ENCODE data around the gene PIEZO1. TPM values are rescaled to one million over a fixed set of nuclear protein-coding genes. Genes with fewer than 3 reads are reported as not detected.
A peak's percentile ranks its signal among the peaks of the same experiment; 100 is the strongest.

PIEZO1 gene
- total and polyA plus RNA-seq, 2 donors (not counting 3 experiments of a cell fraction or from before 2014, with no cell fraction given) = 298 to 322 TPM

- POLR2A ChIA-PET = no interaction called here
- dilution Hi-C loops (cut with MboI; ENCODE audit: extremely low pct_ligation_motif_present, low sequenced_read_pairs) = no loop called here
- CTCF ChIA-PET = interaction anchor here (0.8 to 5.2 kb wide), 5 partner anchors 11 to 50 kb away, joined by 3 to 56 read pairs (median 4); no protein-coding TSS in a partner anchor
Observed at GRCh38 chr16:88787579-88788314, 2.7 kb upstream of the PIEZO1 start.

GRCh38 chr16:88784856-88785105 lies 239 bp downstream of the PIEZO1 start:
- dilution Hi-C loops (cut with MboI; ENCODE audit: extremely low pct_ligation_motif_present, low sequenced_read_pairs) (no loop called here), intact Hi-C loops (cut with micrococcal nuclease) (loop anchor here (1.0 kb wide), 2 partner anchors 40 to 47 kb away; no protein-coding TSS in a partner anchor)
- H3K27me3 ChIP-seq (ENCODE audit: control insufficient read depth in 2 of 2, insufficient read depth in 2 of 2, low read length in 2 of 2) = no peaks in the 10 kb centered on the region
- peaks cover 47% of the 10 kb centered on the region for H3K79me2 ChIP-seq (ENCODE audit: control insufficient read depth, insufficient read depth, low read length)
- FAIRE-seq (no peak), DNase-seq (ENCODE audit: low read depth, low spot score) (no peak)
- H3K27ac ChIP-seq (ENCODE audit: insufficient read depth, low read depth, low read length) = peak overlapping the region; percentile 86
- ChIA-PET POLR2A (interaction anchor here (0.7 to 2.3 kb wide), 4 partner anchors 12 to 47 kb away, joined by 3 to 6 read pairs (median 4); partner anchors contain the start of gene APRT), CTCF (interaction anchor here (0.6 to 8.2 kb wide), 19 partner anchors 11 to 432 kb away, joined by 3 to 165 read pairs (median 7); partner anchors contain the start of genes APRT and TRAPPC2L)
- H3K4me2 ChIP-seq (ENCODE audit: insufficient read depth, low read length) = no peak overlapping the region
- H3K4me3 ChIP-seq (replicated peaks in 1 of 3; ENCODE audit: insufficient read depth in 1 of 3, low read depth in 1 of 3, low read length in 3 of 3) = peak overlapping the region; percentile 32 to 93 (median 66)
- no peaks in the 10 kb centered on the region for H4K20me1 ChIP-seq (replicated peaks; ENCODE audit: control insufficient read depth, extremely low read depth, insufficient read depth, low read length)
- H3K36me3 ChIP-seq (ENCODE audit: control insufficient read depth in 2 of 2, extremely low read depth in 1 of 2, insufficient read depth in 2 of 2, low read length in 2 of 2) = no peaks in the 10 kb centered on the region
- no peaks in the 10 kb centered on the region for H3K9me1 ChIP-seq (replicated peaks; ENCODE audit: control insufficient read depth, extremely low read depth, insufficient read depth, low read length)
- BruUV-seq (replicated peaks) = no TSS peak
- TF ChIP-seq CTCF (IDR thresholded peaks at IDR 0.05; ENCODE audit: extremely low read depth in 1 of 2, insufficient read depth in 1 of 2, low read depth in 1 of 2, low read length in 2 of 2) (no peak), MYC (IDR thresholded peaks at IDR 0.05; ENCODE audit: low read depth, low read length) (no peak), POLR2A (IDR thresholded peaks at IDR 0.05; ENCODE audit: low read depth, low read length) (no peak), MAX (IDR thresholded peaks at IDR 0.05; ENCODE audit: insufficient read depth, insufficient read length) (no peak), JUN (IDR thresholded peaks at IDR 0.05; ENCODE audit: borderline replicate concordance, insufficient read depth, insufficient read length, low read depth) (no peak), EZH2 (IDR thresholded peaks at IDR 0.05; ENCODE audit: borderline replicate concordance, low read depth, low read length, severe bottlenecking) (no peak), POLR2AphosphoS5 (IDR thresholded peaks at IDR 0.05; ENCODE audit: insufficient read depth, low read depth, low read length) (no peak), FOS (IDR thresholded peaks at IDR 0.05; ENCODE audit: borderline replicate concordance, insufficient read depth, low read length) (no peak)
- H3K9ac ChIP-seq (replicated peaks; ENCODE audit: extremely low read depth, insufficient read depth, low read length) = peak overlapping the region; percentile 83
- H3K9me3 ChIP-seq (replicated peaks; ENCODE audit: control insufficient read depth, insufficient read depth, low read length) = no peaks in the 10 kb centered on the region
- H3K4me1 ChIP-seq (ENCODE audit: control insufficient read depth, extremely low read depth, insufficient read depth, low read length) = peaks cover 28% of the 10 kb centered on the region
- H2AFZ ChIP-seq (ENCODE audit: low read depth, low read length) = no peak overlapping the region

More at GRCh38 chr16:88787579-88788314, 2.7 kb upstream of the PIEZO1 start:
- Histone ChIP-seq H3K36me3 (ENCODE audit: control insufficient read depth in 2 of 2, extremely low read depth in 1 of 2, insufficient read depth in 2 of 2, low read length in 2 of 2) (no peaks in the 10 kb centered on the region), H3K4me2 (ENCODE audit: insufficient read depth, low read length) (no peak overlapping the region), H3K4me3 (replicated peaks in 1 of 3; ENCODE audit: insufficient read depth in 1 of 3, low read depth in 1 of 3, low read length in 3 of 3) (no peak overlapping the region), H3K79me2 (ENCODE audit: control insufficient read depth, insufficient read depth, low read length) (peaks cover 18% of the 10 kb centered on the region), H3K9me1 (replicated peaks; ENCODE audit: control insufficient read depth, extremely low read depth, insufficient read depth, low read length) (no peaks in the 10 kb centered on the region), H3K9me3 (replicated peaks; ENCODE audit: control insufficient read depth, insufficient read depth, low read length) (no peaks in the 10 kb centered on the region), H4K20me1 (replicated peaks; ENCODE audit: control insufficient read depth, extremely low read depth, insufficient read depth, low read length) (no peaks in the 10 kb centered on the region), H2AFZ (ENCODE audit: low read depth, low read length) (no peak overlapping the region), H3K9ac (replicated peaks; ENCODE audit: extremely low read depth, insufficient read depth, low read length) (no peak overlapping the region), H3K4me1 (ENCODE audit: control insufficient read depth, extremely low read depth, insufficient read depth, low read length) (peaks cover 8% of the 10 kb centered on the region), H3K27me3 (ENCODE audit: control insufficient read depth in 2 of 2, insufficient read depth in 2 of 2, low read length in 2 of 2) (peaks cover 0 to 3% of the 10 kb centered on the region in 2 experiments), H3K27ac (ENCODE audit: insufficient read depth, low read depth, low read length) (no peak overlapping the region)
- TF ChIP-seq FOS (IDR thresholded peaks at IDR 0.05; ENCODE audit: borderline replicate concordance, insufficient read depth, low read length) (no peak), JUN (IDR thresholded peaks at IDR 0.05; ENCODE audit: borderline replicate concordance, insufficient read depth, insufficient read length, low read depth) (no peak), MAX (IDR thresholded peaks at IDR 0.05; ENCODE audit: insufficient read depth, insufficient read length) (no peak), EZH2 (IDR thresholded peaks at IDR 0.05; ENCODE audit: borderline replicate concordance, low read depth, low read length, severe bottlenecking) (no peak), POLR2A (IDR thresholded peaks at IDR 0.05; ENCODE audit: low read depth, low read length) (no peak), POLR2AphosphoS5 (IDR thresholded peaks at IDR 0.05; ENCODE audit: insufficient read depth, low read depth, low read length) (no peak)
- no TSS peak for BruUV-seq (replicated peaks)
- intact Hi-C loops (cut with micrococcal nuclease) = no loop called here
- no peak for DNase-seq (ENCODE audit: low read depth, low spot score)
- FAIRE-seq = no peak
